GM19240 (cell line): ENCODE measurements around the gene PTGIS.

Source experiments
- DNase-seq: peaks from one replicate; pipeline ENCODE4 v3.0.0; 2011; ENCODE audit warnings: low spot score; ENCODE audit not compliant: insufficient read length

Gene PTGIS

GRCh38 chr20:49532285-49532946 is 35.5 kb downstream of the PTGIS start:
- no peak for DNase-seq

- no peak for DNase-seq
Measured at GRCh38 chr20:49529470-49529869, 38.5 kb downstream of the PTGIS start.

- no peak for DNase-seq
Measured at GRCh38 chr20:49526568-49526967, 41.4 kb downstream of the PTGIS start.

GRCh38 chr20:49526056-49526455 is 41.9 kb downstream of the PTGIS start:
- no peak for DNase-seq

GRCh38 chr20:49523767-49524360 is 44.1 kb downstream of the PTGIS start:
- no peak for DNase-seq

- no peak for DNase-seq
Measured at GRCh38 chr20:49521356-49521755, 46.6 kb downstream of the PTGIS start.

- DNase-seq = no peak
Measured at GRCh38 chr20:49519777-49520359, 48.1 kb downstream of the PTGIS start.

GRCh38 chr20:49519212-49519712 is 48.7 kb downstream of the PTGIS start:
- no peak for DNase-seq

- DNase-seq = no peak
Measured at GRCh38 chr20:49518576-49518975, 49.4 kb downstream of the PTGIS start.

- DNase-seq = no peak
Measured at GRCh38 chr20:49517805-49518100, 50.2 kb downstream of the PTGIS start.

GRCh38 chr20:49516916-49517804 is 50.8 kb downstream of the PTGIS start:
- no peak for DNase-seq

- no peak for DNase-seq
Measured at GRCh38 chr20:49515586-49515985, 52.4 kb downstream of the PTGIS start.

GRCh38 chr20:49513517-49513916 is 54.4 kb downstream of the PTGIS start:
- DNase-seq = no peak

GRCh38 chr20:49513009-49513408 is 54.9 kb downstream of the PTGIS start:
- DNase-seq = no peak

GRCh38 chr20:49511788-49512525 is 56.0 kb downstream of the PTGIS start:
- no peak for DNase-seq

GRCh38 chr20:49510562-49511122 is 57.3 kb downstream of the PTGIS start:
- DNase-seq = no peak

- no peak for DNase-seq
Measured at GRCh38 chr20:49508435-49509199, 59.3 kb downstream of the PTGIS start.

- no peak for DNase-seq
Measured at GRCh38 chr20:49507741-49508434, 60.0 kb downstream of the PTGIS start.

GRCh38 chr20:49505518-49505917 is 62.4 kb downstream of the PTGIS start:
- no peak for DNase-seq

GRCh38 chr20:49503176-49503575 is 64.8 kb downstream of the PTGIS start:
- no peak for DNase-seq
